Cardiac muscle cell (in vitro differentiated cells and primary cell): ENCODE data around the gene PPA2. TPM values are rescaled to one million over a fixed set of nuclear protein-coding genes. Genes with fewer than 3 reads are reported as not detected.
"Not testable (repeated sequence)": the region's sequence is repeated elsewhere in the genome, so short reads cannot be mapped to it uniquely, and the experiment has no call there.

ENCODE experiments used
- DNase-seq, 2 donors: peaks; one replicate each; pipeline versions ENCODE4 v3.0.0 to v3.0.0-alpha.2; 2010 to 2017; ENCODE audit warnings: low read depth in 1 of 2, low spot score in 1 of 2
- H3K27ac ChIP-seq: fragments of 200-600 bp; sonication (generic); 2 replicates; pipeline ENCODE4 v1.5.1; 2016
- H3K27me3 ChIP-seq: fragments of 200-600 bp; sonication (generic); 2 replicates; pipeline ENCODE4 v1.6.0; 2016; ENCODE audit warnings: control low read depth
- H3K36me3 ChIP-seq: fragments of 200-600 bp; sonication (generic); 2 replicates; pipeline ENCODE4 v1.5.1; 2016; ENCODE audit warnings: control low read depth
- H3K4me1 ChIP-seq: fragments of 200-600 bp; sonication (generic); 2 replicates; pipeline ENCODE4 v1.8.1; 2017; ENCODE audit warnings: low read depth, mild to moderate bottlenecking, mixed run types
- H3K4me3 ChIP-seq: fragments of 200-600 bp; sonication (generic); 2 replicates; pipeline ENCODE4 v1.5.1; 2016; ENCODE audit warnings: mild to moderate bottlenecking
- H3K9me3 ChIP-seq: fragments of 200-600 bp; sonication (generic); 2 replicates; pipeline ENCODE4 v1.5.1; 2017; ENCODE audit warnings: low read depth, mild to moderate bottlenecking, control low read depth
- polyA plus RNA-seq: library from polyadenylated mRNA; unstranded; fragments of >200 nt; fragmentation: Nextera tagmentation; extraction: Ambion mirVana; gene quantifications from 2 replicates; pipeline ENCODE4 v1.2.1, GENCODE V29; 2016
- total RNA-seq: library from RNA; depleted of rRNA; stranded (reverse); fragments of >200 nt; gene quantifications from 2 replicates; pipeline ENCODE4 v1.2.3, GENCODE V29; 2016
- TF ChIP-seq, protein P1 (sequence below): IDR thresholded peaks from 2 replicates; pipeline ENCODE4 v1.5.1; 2012; ENCODE audit warnings: low read depth, mild to moderate bottlenecking, low read length

Gene PPA2
- total and polyA plus RNA-seq, 2 experiments from 2014 or later = 97.6 to 130 TPM

DNA sequence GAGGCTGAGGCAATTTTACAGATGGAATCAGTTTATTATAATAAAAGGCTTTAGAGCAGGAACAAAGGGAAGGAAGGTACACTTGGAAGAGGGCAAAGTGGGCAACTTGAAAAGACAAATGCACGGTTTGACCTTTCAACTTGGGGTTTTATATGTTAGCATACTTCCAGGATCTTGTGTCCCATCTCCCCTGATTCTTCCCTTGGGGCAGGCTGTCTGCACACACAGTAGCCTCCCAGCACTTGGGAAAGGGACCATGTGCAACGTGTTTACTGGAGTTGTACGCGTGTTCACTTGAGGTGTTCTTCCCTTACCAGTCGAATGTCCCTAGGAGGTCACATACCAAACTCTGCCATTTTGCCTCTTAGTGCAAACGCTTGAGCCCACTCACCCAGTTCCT is 7.3 kb downstream of the PPA2 start:
- H3K27ac ChIP-seq = no peak overlapping the region
- DNase-seq = no peak
- H3K27me3 ChIP-seq = no peaks in the 10 kb centered on the region
- H3K4me3 ChIP-seq = no peak overlapping the region
- TF ChIP-seq, protein P1, sequence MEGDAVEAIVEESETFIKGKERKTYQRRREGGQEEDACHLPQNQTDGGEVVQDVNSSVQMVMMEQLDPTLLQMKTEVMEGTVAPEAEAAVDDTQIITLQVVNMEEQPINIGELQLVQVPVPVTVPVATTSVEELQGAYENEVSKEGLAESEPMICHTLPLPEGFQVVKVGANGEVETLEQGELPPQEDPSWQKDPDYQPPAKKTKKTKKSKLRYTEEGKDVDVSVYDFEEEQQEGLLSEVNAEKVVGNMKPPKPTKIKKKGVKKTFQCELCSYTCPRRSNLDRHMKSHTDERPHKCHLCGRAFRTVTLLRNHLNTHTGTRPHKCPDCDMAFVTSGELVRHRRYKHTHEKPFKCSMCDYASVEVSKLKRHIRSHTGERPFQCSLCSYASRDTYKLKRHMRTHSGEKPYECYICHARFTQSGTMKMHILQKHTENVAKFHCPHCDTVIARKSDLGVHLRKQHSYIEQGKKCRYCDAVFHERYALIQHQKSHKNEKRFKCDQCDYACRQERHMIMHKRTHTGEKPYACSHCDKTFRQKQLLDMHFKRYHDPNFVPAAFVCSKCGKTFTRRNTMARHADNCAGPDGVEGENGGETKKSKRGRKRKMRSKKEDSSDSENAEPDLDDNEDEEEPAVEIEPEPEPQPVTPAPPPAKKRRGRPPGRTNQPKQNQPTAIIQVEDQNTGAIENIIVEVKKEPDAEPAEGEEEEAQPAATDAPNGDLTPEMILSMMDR = no peak
- peaks cover 2% of the 10 kb centered on the region for H3K36me3 ChIP-seq
- H3K9me3 ChIP-seq = no peaks in the 10 kb centered on the region
- H3K4me1 ChIP-seq = no peaks in the 10 kb centered on the region

DNA sequence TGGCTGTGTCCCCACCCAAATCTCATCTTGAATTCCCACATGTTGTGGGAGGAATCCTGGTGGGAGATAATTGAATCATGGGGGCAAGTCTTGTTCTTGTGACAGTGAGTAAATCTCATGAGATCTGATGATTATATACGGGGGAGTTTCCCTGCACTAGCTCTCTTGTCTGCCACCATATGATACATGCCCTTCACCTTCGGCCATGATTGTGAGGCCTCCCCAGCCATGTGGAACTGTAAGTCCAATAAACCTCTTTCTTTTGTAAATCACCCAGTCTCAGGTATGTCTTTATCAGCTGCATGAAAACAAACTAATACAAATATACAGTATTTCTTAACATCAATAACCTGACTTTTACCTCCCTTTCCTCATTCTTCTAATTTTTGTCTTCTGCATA is 9.3 kb downstream of the PPA2 start:
- not testable (repeated sequence) for H3K9me3 ChIP-seq, H3K27me3 ChIP-seq, H3K4me3 ChIP-seq, H3K27ac ChIP-seq, H3K4me1 ChIP-seq, DNase-seq, H3K36me3 ChIP-seq

DNA sequence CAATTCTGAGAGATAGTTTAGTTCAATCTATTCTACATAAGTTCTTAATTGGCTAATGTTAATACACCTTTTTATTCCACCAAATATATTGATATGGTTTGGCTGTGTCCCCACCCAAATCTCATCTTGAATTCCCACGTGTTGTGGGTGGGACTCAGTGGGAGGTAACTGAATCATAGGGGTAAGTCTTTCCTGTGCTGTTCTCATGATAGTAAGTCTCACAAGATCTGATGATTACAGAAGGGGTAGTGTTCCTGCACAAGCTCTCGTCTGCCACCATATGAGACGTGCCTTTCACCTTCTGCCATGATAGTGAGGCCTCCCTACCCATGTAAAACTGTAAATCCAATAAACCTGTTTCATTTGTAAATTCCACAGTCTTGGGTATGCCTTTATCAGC is 11.3 kb downstream of the PPA2 start:
- Histone ChIP-seq H3K9me3 (no peaks in the 10 kb centered on the region), H3K27me3 (no peaks in the 10 kb centered on the region), H3K4me3 (no peak overlapping the region), H3K27ac (no peak overlapping the region), H3K36me3 (peaks cover 2% of the 10 kb centered on the region), H3K4me1 (no peaks in the 10 kb centered on the region)
- TF ChIP-seq, protein P1 = no peak
- DNase-seq = no peak

DNA sequence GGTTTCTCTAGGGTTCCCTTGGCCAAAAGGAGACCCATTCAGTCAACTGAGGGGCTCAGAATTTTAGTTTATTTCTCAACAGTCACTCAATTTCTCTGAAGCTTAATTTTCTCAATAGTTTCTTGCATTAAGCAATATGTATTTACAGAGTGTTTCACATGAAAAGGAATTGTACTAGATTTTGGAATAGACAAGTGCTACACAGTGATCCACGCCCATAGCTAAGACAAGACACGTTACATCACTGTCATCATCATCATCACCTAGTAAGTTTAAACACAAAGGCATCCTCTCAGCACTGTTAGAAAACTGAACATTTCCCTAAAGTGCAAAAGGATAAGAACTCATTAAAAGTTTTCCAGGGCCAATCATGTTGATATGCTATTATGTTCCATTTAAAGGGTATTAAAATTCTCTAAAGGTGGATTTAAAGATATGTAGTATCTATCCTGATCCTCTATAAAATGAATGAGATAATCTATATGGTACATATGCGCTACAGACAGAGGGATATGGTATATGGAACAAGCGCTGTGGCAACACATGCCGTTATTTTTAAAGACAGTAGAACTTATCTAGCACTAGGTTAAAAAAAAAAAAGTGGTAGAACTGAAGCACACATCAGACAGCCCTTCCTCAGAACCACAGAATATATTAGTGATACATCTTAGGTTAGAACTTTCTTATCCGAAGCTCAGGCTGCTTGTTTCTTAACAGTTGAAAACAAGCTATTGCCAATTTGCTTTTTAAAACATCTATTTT is 12.1 kb downstream of the PPA2 start:
- peaks cover under 1% of the 10 kb centered on the region for H3K4me1 ChIP-seq
- H3K36me3 ChIP-seq = no peaks in the 10 kb centered on the region
- H3K9me3 ChIP-seq = no peaks in the 10 kb centered on the region
- TF ChIP-seq, protein P1 = no peak
- no peak overlapping the region for H3K27ac ChIP-seq
- H3K27me3 ChIP-seq = no peaks in the 10 kb centered on the region
- H3K4me3 ChIP-seq = no peak overlapping the region
- DNase-seq = no peak

DNA sequence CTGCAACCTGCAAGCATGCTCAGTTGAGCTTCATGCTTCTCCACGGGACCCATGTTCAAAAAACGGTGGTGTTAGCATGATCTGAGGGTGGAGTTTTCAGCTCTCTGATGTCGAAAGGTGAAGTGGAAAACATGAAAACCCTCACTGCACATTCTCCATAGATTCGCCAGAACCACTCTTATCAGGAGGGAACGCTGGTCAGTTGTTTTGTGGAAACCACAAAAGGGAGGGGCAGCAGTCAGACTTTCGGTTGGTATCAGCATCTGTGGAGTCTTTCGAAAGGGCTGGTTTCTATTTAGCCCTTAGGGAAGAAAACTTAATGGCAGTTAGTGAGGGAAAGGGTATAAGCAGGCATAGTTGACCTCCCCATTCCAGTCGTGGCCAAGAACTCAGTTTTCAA is 12.6 kb downstream of the PPA2 start:
- Histone ChIP-seq H3K9me3 (no peaks in the 10 kb centered on the region), H3K4me1 (peaks cover 6% of the 10 kb centered on the region), H3K27ac (no peak overlapping the region), H3K27me3 (no peaks in the 10 kb centered on the region), H3K36me3 (no peaks in the 10 kb centered on the region), H3K4me3 (no peak overlapping the region)
- TF ChIP-seq, protein P1 = no peak
- DNase-seq = peak in 1 of 2 donors; percentile 88

DNA sequence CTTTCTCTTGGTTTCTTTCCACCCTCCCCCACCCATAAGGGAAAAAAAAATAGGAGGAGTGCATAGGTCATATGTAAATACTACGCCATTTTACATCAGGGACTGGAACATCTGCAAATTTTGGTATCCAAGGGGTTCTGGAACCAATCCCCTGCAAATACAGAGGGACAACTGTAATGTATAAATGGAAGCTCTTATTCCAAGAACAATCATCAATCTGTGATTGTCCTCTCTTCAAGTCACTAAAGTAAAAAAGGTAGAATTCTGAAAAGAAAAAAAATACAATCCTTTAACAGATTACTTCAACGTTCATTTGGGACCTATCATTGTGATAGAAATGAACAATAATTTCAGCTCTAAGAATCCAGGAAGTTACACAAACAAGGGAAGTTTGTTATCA is 13.6 kb downstream of the PPA2 start:
- TF ChIP-seq, protein P1 = no peak
- DNase-seq = no peak
- no peak overlapping the region for H3K4me3 ChIP-seq
- peaks cover 12% of the 10 kb centered on the region for H3K4me1 ChIP-seq
- no peaks in the 10 kb centered on the region for H3K27me3 ChIP-seq
- H3K9me3 ChIP-seq = no peaks in the 10 kb centered on the region
- no peaks in the 10 kb centered on the region for H3K36me3 ChIP-seq
- no peak overlapping the region for H3K27ac ChIP-seq

DNA sequence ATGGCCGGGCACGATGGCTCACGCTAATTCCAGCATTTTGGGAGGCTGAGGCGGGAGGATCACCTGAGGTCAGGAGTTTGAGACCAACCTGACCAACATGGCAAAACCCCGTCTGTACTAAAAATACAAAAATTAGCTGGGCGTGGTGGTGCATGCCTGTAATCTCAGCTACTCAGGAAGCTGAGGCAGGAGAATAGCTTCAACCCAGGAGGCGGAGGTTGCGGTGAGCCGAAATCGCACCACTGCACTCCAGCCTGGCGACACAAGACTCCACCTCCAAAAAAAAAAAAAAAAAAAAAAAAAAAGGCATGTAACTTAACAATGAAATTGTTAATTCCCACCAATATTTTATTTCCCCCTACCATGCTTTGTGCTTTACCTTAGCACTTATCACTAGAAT is 15.3 kb downstream of the PPA2 start:
- not testable (repeated sequence) for DNase-seq, H3K27ac ChIP-seq, H3K4me3 ChIP-seq, H3K9me3 ChIP-seq, H3K27me3 ChIP-seq, H3K36me3 ChIP-seq
- H3K4me1 ChIP-seq = peaks cover 14% of the 10 kb centered on the region
